HG02678 (cell line): ENCODE data around the gene ZBTB20.
A peak's percentile ranks its signal among the peaks of the same experiment; 100 is the strongest.

ENCODE experiments used
- ATAC-seq: cut with Tn5 transposase; IDR thresholded peaks from one replicate; pipeline ENCODE4 v1.9.1; 2021; ENCODE audit warnings: mild to moderate bottlenecking, moderate library complexity; ENCODE audit not compliant: unreplicated experiment

The ZBTB20 gene

GRCh38 chr3:114327665-114328064 lies 819.4 kb downstream of the ZBTB20 start:
- ATAC-seq = no peak

DNA sequence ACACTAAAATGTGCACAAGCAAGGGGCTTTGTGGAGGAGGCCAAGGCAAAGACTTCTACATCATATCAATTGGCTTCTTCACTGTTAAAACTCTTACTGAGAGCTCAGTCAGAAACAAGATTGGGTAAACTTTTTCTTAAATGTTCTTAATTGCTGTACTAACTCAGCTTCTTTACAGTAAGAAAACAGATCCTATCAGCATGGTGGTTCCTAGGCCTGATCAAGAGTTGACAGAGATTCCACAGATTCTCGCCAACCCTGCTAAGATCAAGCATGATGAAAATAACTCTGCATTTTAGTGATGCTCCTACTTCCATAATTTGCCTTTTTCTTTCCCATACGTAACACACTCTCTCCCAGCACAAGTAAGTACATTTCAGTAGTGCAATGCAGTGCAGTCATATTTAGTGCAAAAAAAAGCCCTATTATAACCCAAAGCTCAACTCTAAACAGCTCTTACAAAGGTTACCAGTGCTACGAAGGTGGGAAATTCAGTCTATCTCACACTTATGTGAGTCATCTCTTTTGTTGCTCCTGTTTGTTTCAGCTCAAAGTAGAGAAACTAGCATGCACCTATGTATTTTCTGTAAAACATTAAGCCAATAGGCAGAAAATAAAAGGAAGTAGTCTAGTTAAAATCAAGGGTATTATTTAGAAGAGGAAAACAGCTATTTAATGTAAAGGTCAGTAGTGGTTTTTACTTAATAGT lies 823.4 kb downstream of the ZBTB20 start:
- ATAC-seq = peak; percentile 58

DNA sequence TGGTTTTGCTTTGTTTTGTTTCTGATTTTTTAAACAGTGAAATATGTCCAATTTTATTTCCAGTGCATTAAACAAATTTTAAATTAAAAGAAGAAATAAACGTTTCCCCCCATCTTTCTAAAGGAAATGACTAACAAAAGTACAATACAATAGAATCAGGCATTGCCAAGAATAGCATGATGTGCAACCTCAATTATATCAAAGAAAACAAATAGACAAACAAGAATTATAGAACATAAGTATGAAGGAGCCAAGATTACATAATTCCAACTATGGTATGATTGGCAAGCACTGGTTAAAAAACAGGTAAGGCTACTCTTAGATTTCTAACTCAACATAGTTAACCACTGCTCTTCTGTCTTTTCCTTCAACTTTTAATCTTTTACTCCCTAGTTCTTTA lies 826.8 kb downstream of the ZBTB20 start:
- ATAC-seq = no peak

- no peak for ATAC-seq
These were observed 827.6 kb downstream of the ZBTB20 start for GRCh38 chr3:114319453-114319852.

GRCh38 chr3:114318295-114318694 lies 828.8 kb downstream of the ZBTB20 start:
- no peak for ATAC-seq

DNA sequence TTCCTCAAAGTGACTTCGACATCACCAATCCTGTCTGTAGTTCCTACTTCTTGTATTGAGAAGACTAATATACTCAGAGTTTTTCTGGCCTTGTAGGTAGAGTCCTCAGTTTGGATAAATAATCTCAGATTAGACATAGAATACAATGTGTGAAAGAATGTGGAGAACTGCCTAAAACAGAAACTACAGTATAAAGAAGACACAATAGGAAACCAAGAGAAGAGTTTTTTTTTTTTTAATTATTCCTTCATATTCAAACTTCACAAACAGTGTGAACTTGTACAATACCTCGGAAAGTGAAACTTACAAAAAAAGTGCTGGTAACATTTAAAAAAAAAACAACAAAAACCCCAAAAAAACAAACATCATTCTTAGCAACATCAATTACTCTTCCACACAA lies 832.8 kb downstream of the ZBTB20 start:
- ATAC-seq = no peak

- ATAC-seq = no peak
These were observed 833.7 kb downstream of the ZBTB20 start for GRCh38 chr3:114313426-114313825.

DNA sequence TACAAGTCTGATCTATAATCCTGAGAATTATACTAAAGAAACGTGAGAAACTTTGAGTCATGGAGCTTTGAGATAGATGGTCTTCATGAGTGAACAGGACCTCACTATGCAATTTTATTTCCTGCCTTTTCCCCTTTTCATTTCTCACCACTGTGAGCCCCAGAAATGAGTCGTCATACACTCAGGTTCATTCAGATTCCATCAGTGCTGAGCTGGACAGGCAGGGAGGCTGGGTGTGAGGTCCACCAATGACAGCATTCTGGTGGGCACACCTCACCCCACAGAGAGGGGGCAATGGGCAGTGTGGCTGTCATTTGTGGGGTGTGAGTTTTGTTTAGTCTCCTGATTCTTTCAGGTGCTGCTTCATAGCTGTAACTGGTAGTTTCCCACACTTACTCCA lies 836.4 kb downstream of the ZBTB20 start:
- no peak for ATAC-seq

GRCh38 chr3:114308830-114309229 lies 838.3 kb downstream of the ZBTB20 start:
- ATAC-seq = peak; percentile 89

- ATAC-seq = peak; percentile 1
These were observed 838.7 kb downstream of the ZBTB20 start for GRCh38 chr3:114308377-114308776.

GRCh38 chr3:114307832-114308231 lies 839.3 kb downstream of the ZBTB20 start:
- no peak for ATAC-seq

DNA sequence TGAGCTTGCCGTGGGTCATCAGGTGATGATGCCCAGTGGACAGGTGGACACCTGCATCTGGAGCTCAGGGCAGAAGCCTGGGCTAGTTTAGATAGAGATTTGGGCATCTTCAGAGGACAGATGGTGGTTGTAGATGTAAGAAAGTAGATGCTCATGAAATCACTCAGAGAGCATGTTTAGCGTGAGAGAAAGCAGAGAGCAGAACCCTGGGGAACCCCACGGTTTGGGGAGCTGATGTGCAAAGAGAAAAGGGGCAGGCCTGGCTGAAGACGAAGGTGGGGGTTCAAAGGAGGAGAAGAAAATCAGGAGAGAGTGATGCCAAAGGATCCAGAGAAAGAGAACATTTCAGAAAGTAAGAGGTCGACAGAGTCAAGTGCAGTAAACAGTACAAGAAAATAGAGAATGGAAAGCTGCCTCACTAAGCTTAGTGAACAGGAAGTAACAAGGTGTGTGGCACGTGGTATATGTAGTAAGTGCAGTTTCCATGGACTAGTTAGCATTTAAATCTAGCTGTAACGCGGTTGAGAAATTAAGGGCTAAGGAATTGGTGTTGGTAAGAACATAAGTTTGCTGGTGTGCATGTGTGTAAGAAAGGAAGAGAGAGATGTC lies 839.8 kb downstream of the ZBTB20 start:
- ATAC-seq = peak; percentile 54

GRCh38 chr3:114299941-114300624 lies 847.0 kb downstream of the ZBTB20 start:
- ATAC-seq = peak; percentile 56

DNA sequence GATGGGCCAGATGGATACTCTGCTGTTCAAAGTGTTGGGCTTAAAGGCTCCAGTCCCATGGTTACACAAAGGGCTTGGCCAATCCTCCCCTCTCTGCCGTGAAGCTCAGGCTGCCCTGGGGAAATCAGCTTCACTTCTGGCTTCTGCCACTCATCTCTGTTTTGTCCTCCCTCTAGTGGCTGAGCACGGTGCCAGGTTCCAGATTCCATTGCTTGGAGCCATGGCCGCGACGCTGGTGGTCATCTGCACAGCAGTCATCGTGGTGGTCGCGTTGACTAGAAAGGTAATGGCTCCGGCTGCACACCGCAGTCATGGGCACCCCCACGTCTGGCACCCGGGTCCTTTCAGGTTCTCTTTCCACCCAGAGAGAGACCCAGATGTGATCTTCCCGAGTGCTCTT lies 847.7 kb downstream of the ZBTB20 start:
- no peak for ATAC-seq

DNA sequence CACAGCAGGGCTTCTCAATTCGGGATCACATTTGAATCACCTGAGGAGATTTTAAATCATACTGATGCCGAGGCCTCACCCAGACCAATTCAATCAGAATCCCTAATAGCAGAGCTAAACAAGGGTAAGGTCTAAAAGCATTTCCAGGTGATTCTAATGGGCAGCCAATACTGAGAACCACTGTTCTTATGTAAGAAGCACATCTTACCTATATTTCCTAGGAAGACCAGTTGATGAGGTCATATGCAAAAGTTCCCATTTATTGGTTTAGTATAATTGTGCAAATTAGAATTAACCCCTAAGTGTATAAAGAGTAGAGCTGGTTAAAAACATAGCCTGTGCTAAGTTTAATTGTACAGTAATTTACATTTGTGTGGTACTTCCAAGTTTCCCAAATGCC lies 851.1 kb downstream of the ZBTB20 start:
- no peak for ATAC-seq

DNA sequence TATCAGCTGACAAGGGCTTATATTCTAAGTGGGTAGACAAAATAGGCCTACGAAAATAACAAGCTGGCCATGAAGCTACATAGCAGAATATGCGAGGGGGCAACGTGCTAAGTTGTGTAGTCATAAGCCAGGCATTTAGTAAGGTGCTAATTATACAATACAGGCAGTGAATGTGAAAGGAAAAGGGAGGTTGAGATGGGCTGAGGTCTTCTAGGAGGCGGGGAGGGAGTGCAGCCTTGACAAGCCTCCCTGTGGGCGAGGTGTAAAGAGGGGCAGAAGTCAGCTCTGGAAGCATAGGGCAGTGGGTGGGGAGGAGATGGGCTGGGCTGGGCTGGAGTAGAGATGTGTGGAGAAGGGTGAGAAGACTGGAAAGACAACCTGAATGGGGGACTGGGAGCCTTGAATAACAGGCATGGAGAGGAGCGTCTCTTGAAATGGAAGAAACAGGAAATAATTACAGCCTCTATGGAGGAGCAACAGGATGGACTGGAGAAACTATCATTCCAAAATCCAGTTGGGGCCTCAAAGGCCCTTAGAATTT lies 852.1 kb downstream of the ZBTB20 start:
- no peak for ATAC-seq

GRCh38 chr3:114293838-114294535 lies 853.1 kb downstream of the ZBTB20 start, which contains the start of gene TIGIT:
Gene TIGIT (plus strand): TSS chr3:114294028. CDS start chr3:114294062, 34 bp downstream.
- no peak for ATAC-seq

- peak; percentile 93 for ATAC-seq
These were observed 855.9 kb downstream of the ZBTB20 start for GRCh38 chr3:114290911-114291901.

DNA sequence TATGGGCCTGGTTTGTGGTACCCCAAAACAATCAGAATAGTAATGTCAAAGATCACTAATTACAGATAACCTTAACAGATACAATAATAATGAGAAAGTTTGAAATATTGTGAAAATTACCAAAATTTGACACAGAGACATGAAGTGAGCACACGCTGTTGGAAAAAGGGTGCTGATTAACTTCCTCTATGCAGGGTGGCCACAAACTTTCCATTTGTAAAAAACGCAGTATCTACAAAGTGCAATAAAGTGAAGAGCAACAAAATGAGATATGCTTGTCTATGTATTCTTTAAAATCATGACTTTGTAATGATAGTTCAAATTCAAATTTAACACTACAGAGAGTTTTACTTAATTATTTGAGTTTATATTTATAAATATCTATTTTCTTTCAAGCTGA lies 860.8 kb downstream of the ZBTB20 start:
- no peak for ATAC-seq

DNA sequence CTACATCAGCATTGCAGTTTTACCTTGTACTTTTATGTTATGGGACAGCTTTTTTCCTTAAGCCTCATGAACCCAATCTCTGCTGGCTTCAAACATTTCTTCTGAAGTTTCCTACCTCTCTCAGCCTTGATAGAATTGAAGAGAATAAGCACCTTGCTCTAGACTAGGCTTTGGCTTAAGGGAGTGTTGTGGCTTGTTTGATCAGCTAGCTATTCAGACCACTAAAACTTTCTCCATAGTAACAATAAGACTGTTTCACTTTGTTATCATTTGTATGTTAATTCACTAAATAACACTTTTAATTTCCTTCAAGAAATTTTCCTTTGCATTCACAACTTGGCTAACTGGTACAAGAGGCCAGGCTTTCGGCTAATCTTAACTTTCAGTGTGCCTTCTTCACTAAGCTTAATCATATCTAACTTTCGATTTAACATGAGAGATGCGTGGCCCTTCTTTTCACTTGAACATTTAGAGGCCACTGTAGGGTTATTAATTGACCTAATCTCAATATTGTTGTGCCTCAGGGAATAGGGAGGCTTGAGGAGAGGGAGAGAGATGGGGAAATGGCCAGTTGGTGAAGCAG lies 861.3 kb downstream of the ZBTB20 start:
- no peak for ATAC-seq
